ENCODE results near the gene HMOX1. TPM values are rescaled to one million over a fixed set of nuclear protein-coding genes. Genes with fewer than 3 reads are reported as not detected.

Gene HMOX1
- total and polyA plus RNA-seq, 2 of the 13 experiments (the other 11 are each of a cell fraction or from before 2014, with no cell fraction given) = 53.6 to 67.4 TPM

DNA sequence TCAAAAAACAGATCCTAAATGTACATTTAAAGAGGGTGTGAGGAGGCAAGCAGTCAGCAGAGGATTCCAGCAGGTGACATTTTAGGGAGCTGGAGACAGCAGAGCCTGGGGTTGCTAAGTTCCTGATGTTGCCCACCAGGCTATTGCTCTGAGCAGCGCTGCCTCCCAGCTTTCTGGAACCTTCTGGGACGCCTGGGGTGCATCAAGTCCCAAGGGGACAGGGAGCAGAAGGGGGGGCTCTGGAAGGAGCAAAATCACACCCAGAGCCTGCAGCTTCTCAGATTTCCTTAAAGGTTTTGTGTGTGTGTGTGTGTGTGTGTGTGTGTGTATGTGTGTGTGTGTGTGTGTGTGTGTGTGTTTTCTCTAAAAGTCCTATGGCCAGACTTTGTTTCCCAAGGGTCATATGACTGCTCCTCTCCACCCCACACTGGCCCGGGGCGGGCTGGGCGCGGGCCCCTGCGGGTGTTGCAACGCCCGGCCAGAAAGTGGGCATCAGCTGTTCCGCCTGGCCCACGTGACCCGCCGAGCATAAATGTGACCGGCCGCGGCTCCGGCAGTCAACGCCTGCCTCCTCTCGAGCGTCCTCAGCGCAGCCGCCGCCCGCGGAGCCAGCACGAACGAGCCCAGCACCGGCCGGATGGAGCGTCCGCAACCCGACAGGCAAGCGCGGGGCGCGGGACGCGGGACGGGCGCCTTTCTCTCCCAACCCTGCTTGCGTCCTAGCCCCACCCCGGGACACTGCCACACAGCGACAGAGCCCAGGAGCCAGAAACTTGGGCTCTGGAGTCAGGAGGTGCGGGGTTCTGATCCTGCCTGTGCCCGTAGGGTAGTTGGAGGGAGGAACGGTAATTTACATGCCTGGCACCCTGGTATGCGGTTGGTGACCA lies at the start of gene HMOX1 (continued):
- TF ChIP-seq, protein P1, sequence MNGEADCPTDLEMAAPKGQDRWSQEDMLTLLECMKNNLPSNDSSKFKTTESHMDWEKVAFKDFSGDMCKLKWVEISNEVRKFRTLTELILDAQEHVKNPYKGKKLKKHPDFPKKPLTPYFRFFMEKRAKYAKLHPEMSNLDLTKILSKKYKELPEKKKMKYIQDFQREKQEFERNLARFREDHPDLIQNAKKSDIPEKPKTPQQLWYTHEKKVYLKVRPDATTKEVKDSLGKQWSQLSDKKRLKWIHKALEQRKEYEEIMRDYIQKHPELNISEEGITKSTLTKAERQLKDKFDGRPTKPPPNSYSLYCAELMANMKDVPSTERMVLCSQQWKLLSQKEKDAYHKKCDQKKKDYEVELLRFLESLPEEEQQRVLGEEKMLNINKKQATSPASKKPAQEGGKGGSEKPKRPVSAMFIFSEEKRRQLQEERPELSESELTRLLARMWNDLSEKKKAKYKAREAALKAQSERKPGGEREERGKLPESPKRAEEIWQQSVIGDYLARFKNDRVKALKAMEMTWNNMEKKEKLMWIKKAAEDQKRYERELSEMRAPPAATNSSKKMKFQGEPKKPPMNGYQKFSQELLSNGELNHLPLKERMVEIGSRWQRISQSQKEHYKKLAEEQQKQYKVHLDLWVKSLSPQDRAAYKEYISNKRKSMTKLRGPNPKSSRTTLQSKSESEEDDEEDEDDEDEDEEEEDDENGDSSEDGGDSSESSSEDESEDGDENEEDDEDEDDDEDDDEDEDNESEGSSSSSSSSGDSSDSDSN (CRISPR knock-in tag; IDR thresholded peaks at IDR 0.05) = peak; percentile 99
- TF ChIP-seq, protein P2, sequence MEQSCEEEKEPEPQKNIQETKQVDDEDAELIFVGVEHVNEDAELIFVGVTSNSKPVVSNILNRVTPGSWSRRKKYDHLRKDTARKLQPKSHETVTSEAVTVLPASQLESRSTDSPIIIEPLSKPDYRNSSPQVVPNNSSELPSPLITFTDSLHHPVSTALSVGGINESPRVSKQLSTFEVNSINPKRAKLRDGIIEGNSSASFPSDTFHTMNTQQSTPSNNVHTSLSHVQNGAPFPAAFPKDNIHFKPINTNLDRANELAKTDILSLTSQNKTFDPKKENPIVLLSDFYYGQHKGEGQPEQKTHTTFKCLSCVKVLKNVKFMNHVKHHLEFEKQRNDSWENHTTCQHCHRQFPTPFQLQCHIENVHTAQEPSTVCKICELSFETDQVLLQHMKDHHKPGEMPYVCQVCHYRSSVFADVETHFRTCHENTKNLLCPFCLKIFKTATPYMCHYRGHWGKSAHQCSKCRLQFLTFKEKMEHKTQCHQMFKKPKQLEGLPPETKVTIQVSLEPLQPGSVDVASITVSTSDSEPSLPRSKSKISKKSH (CRISPR knock-in tag; IDR thresholded peaks at IDR 0.05; ENCODE audit: borderline replicate concordance) = no peak; the same call in 1 of the 2 replicates
- TF ChIP-seq, protein P3, sequence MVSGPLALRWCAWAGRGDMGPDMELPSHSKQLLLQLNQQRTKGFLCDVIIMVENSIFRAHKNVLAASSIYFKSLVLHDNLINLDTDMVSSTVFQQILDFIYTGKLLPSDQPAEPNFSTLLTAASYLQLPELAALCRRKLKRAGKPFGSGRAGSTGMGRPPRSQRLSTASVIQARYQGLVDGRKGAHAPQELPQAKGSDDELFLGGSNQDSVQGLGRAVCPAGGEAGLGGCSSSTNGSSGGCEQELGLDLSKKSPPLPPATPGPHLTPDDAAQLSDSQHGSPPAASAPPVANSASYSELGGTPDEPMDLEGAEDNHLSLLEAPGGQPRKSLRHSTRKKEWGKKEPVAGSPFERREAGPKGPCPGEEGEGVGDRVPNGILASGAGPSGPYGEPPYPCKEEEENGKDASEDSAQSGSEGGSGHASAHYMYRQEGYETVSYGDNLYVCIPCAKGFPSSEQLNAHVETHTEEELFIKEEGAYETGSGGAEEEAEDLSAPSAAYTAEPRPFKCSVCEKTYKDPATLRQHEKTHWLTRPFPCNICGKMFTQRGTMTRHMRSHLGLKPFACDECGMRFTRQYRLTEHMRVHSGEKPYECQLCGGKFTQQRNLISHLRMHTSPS (CRISPR knock-in tag; IDR thresholded peaks at IDR 0.05; ENCODE audit: low read depth) = peak; percentile 40
- TF ChIP-seq MXI1 (IDR thresholded peaks at IDR 0.05; ENCODE audit: borderline replicate concordance, low read depth, low read length) = peak; percentile 82; the same call in 1 of the 3 replicates
- TF ChIP-seq ZNF530 (CRISPR knock-in tag; IDR thresholded peaks at IDR 0.05; ENCODE audit: low read depth) = no peak
- TF ChIP-seq ZNF160 (CRISPR knock-in tag; IDR thresholded peaks at IDR 0.05) = peak; percentile 32; the same call in 1 of the 2 replicates
- TF ChIP-seq, protein P4, sequence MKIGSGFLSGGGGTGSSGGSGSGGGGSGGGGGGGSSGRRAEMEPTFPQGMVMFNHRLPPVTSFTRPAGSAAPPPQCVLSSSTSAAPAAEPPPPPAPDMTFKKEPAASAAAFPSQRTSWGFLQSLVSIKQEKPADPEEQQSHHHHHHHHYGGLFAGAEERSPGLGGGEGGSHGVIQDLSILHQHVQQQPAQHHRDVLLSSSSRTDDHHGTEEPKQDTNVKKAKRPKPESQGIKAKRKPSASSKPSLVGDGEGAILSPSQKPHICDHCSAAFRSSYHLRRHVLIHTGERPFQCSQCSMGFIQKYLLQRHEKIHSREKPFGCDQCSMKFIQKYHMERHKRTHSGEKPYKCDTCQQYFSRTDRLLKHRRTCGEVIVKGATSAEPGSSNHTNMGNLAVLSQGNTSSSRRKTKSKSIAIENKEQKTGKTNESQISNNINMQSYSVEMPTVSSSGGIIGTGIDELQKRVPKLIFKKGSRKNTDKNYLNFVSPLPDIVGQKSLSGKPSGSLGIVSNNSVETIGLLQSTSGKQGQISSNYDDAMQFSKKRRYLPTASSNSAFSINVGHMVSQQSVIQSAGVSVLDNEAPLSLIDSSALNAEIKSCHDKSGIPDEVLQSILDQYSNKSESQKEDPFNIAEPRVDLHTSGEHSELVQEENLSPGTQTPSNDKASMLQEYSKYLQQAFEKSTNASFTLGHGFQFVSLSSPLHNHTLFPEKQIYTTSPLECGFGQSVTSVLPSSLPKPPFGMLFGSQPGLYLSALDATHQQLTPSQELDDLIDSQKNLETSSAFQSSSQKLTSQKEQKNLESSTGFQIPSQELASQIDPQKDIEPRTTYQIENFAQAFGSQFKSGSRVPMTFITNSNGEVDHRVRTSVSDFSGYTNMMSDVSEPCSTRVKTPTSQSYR (CRISPR knock-in tag; IDR thresholded peaks at IDR 0.05; ENCODE audit: borderline replicate concordance) = no peak
- TF ChIP-seq NFKBIZ (CRISPR knock-in tag; IDR thresholded peaks at IDR 0.05) = peak; percentile 66; the same call in 1 of the 2 replicates
- 0 out of 2 replicates have a peak, but pooled peaks have one; percentile 53 for TF ChIP-seq ZNF44 (CRISPR knock-in tag; IDR thresholded peaks at IDR 0.05)
- peak; percentile 93 for TF ChIP-seq KDM3A (CRISPR knock-in tag; IDR thresholded peaks at IDR 0.05; ENCODE audit: low read depth)
- TF ChIP-seq ZNF317 (CRISPR knock-in tag; IDR thresholded peaks at IDR 0.05) = 0 out of 2 replicates have a peak, but pooled peaks have one; percentile 26
- TF ChIP-seq, protein P5, sequence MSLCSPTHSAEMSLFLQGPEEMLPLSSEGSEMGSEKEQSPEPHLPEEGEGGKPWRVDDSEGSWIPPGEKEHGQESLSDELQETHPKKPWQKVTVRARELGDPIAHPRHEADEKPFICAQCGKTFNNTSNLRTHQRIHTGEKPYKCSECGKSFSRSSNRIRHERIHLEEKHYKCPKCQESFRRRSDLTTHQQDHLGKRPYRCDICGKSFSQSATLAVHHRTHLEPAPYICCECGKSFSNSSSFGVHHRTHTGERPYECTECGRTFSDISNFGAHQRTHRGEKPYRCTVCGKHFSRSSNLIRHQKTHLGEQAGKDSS (CRISPR knock-in tag; IDR thresholded peaks at IDR 0.05; ENCODE audit: borderline replicate concordance, low read depth) = peak; percentile 57; the same call in 1 of the 2 replicates
- TF ChIP-seq, protein P6, sequence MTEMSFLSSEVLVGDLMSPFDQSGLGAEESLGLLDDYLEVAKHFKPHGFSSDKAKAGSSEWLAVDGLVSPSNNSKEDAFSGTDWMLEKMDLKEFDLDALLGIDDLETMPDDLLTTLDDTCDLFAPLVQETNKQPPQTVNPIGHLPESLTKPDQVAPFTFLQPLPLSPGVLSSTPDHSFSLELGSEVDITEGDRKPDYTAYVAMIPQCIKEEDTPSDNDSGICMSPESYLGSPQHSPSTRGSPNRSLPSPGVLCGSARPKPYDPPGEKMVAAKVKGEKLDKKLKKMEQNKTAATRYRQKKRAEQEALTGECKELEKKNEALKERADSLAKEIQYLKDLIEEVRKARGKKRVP (CRISPR knock-in tag; IDR thresholded peaks at IDR 0.05) = peak in 1 of 2 experiments; percentile 60; a peak in 2 of 4 replicates
- 0 out of 2 replicates have a peak, but pooled peaks have one; percentile 46 for TF ChIP-seq ZNF543 (CRISPR knock-in tag; IDR thresholded peaks at IDR 0.05)
- TF ChIP-seq MZF1 (CRISPR knock-in tag; IDR thresholded peaks at IDR 0.05; ENCODE audit: borderline replicate concordance) = no peak
- no peak for TF ChIP-seq ZNF781 (CRISPR knock-in tag; IDR thresholded peaks at IDR 0.05; ENCODE audit: borderline replicate concordance, not compliant biosample characterization)
